NCI-H1930 (cell line): ENCODE data around the gene MZB1.
"Not testable (repeated sequence)": the region's sequence is repeated elsewhere in the genome, so short reads cannot be mapped to it uniquely, and the experiment has no call there.

Source experiments
- DNase-seq, 2 experiments: peaks; one replicate each; lab custom pipeline; 2025; lab: John Stamatoyannopoulos, UW

The MZB1 gene

GRCh38 chr5:139374909-139375308, 14.8 kb downstream of the MZB1 start:
- DNase-seq = no peak

GRCh38 chr5:139371482-139372435, 18.0 kb downstream of the MZB1 start:
- no peak for DNase-seq

- DNase-seq = no peak
Observed at GRCh38 chr5:139369181-139369580, 20.5 kb downstream of the MZB1 start.

DNA sequence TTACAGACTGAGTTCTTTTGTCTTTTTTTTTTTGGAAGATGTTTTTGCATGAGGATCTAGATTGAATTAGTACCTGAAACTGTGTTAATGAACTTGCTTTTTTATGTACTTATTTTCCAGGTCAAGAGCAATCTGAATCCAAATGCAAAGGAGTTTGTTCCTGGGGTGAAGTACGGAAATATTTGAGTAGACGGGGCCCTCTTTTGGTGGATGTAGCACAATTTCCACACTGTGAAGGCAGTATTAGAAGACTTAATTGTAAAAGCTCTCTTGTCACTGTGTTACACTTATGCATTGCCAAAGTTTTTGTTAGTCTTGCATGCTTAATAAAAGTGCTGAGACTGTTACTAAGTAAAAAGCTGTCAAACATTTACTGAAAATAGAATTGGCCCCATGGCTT, 21.1 kb downstream of the MZB1 start:
- DNase-seq = no peak

DNA sequence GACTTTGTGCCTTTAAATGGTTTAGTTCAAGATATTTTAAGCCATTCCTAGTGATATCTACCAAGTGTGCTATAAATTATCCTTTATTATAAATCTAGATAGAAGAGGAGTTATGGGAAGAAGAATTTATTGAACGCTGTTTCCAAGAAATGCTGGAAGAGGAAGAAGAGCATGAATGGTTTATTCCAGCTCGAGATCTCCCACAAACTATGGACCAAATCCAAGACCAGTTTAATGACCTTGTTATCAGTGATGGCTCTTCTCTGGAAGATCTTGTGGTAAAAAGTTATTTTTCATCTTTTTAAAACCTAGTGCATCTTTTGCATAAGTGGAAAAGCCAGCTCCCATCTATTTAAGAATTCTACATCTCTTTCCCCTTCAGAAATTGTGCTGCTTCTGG, 25.2 kb downstream of the MZB1 start:
- no peak for DNase-seq

DNA sequence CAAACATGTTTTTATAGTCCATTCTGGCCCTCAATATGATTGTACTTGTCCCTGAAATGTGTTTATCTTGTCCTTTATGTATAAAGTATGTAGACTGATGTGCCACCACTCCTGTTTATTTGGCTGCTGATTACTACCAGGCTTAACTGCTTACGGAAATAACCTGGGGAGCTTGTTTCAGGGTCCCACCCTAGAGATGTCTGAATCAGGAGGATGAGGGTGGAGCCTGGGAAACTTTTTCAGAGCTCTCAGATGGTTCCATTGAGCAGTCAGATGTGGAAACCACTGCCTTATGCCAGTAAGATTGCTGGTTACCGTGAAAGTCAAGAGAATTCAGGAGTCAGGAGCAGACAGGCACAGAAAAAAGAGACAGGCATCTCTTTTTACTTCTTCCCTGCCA, 25.8 kb downstream of the MZB1 start:
- no peak for DNase-seq

GRCh38 chr5:139361835-139362429, 27.8 kb downstream of the MZB1 start:
- no peak for DNase-seq

GRCh38 chr5:139360384-139360783, 29.3 kb downstream of the MZB1 start:
- no peak for DNase-seq

GRCh38 chr5:139358064-139358463, 31.6 kb downstream of the MZB1 start:
- DNase-seq = no peak

GRCh38 chr5:139355900-139356299, 33.8 kb downstream of the MZB1 start:
- DNase-seq = not testable (repeated sequence)

DNA sequence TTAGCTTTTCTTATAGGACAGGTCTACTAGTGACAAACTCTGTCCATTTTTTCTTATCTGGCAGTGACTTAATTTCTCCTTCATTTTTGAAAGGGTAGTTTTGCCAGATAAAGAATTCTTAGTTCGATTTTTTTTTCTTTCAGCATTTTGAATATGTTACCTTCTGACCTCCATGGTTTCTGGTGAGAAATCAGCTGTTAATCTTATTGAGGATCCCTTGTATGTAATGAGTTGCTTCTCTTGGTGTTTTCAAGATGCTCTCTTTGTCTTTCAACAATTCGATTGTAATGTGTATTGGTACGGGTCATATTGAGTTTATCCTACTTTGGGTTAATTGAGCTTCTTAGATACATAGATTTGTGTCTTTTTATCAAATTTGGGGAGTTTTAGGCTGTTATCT, 35.5 kb downstream of the MZB1 start:
- no peak for DNase-seq

- DNase-seq = not testable (repeated sequence)
Observed at GRCh38 chr5:139347863-139348262, 41.9 kb downstream of the MZB1 start.

DNA sequence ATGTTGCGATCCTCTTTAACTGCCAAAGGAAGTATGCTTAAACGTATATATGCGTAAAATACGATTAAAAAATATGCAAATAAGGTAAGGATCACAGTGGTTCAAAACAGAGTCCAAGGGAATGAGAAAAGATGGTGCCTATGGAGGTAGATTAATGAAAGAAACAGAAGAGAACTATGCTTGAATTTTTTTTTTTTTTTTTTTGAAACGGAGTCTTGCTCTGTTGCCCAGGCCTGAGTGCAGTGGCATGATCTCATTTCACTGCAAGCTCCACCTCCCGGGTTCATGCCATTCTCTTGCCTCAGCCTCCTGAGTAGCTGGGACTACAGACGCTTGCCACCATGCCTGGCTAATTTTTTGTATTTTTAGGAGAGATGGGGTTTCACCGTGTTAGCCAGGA, 44.3 kb downstream of the MZB1 start:
- DNase-seq = not testable (repeated sequence)

DNA sequence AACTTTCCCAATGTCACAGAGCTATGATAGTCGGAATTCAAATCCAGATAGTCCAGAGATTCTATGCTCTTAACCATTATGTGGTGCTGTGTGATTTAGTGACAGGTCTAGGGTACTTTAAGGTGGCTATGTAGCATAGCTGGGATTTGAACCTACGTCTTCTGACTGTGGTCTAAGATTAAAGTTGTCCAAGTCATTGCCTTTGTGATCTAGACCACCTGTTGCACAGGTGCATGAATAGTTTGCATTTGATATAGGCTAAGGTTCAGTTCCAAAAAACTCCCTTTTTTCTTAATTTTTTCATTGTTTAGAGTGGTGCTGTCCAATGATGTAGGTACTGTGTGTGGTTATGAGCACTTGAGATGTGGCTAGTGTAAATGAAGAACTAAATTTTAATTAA, 45.5 kb downstream of the MZB1 start:
- DNase-seq = no peak

- DNase-seq = no peak
Observed at GRCh38 chr5:139343476-139343875, 46.2 kb downstream of the MZB1 start.

DNA sequence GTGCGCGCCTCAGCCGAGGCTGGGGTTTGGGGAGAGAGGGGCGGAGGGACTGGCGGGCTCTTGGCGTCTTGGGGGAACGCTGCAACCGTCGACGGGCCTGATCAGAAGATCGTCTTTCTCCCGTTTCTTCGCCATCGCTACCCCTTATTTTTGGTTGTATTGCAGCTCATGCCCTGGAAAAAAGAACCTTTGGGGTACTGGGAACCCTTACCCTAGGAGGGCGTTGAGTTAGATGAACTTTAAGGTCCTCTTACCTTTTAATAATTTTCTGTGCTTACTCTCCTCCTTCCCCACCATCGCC, 47.3 kb downstream of the MZB1 start:
- no peak for DNase-seq

DNA sequence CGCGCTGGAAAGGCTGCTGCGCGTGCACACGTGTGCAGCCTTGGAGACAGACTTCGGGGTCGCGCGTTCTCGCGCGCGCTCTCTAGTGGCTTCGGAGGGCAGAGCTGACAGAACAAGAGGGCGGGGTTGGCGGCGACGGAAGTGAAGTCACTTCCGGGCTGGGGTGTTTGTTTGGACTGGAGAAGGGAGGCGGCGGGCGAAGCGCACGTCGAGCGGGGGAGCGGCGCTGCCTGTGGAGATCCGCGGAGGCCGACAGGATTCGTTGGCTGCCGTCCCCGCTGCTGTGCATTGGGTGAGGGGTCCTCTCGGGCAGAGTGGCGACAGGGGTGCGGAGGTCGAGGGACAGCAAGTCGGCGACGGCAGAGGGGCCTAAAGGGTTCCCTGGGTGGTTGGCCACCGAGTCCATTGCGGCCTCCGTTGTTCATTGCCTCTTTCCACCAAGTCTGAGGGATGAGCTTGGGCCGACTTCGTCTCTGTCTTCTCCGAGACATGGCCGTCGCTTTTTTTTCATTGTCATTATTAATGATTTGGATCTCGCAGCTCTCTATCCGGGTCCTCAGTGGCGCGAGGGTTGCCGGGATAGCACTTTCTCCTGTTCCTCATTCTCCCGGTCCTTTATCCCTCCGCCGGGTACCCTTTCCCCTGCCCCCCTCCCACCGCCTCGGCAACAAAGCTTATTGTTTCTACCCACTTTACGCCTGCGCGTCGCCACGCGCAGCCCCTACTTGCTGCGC, 47.9 kb downstream of the MZB1 start, which contains the start of gene PAIP2:
PAIP2 (plus strand) TSS at position 166 of the 734 bp plus-strand sequence. CDS start 21,931 bp downstream, outside the sequence.
- DNase-seq = peak; percentile 89 to 90

- DNase-seq = no peak
Observed at GRCh38 chr5:139341187-139341688, 48.5 kb downstream of the MZB1 start.

DNA sequence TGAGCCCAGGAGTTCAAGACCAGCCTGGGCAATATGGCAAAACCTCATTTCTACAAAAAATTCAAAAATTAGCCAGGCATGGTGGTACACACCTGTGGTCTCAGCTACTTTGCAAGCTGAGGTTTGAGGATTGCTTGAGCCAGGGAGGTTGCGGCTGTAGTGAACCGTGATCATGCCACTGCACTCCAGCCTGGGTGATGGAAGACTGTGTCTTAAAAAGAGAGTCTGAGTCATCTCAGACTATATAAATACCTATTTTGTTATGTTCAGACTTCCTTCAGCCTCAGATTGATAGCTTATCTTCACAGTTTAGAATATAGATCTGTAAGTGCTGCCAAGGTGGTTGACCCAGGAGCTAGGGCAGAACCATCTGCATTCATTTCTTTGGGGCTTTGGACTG, 49.7 kb downstream of the MZB1 start:
- no peak for DNase-seq
